ENCODE measurements around the gene MAP10.

MAP10 gene

DNA sequence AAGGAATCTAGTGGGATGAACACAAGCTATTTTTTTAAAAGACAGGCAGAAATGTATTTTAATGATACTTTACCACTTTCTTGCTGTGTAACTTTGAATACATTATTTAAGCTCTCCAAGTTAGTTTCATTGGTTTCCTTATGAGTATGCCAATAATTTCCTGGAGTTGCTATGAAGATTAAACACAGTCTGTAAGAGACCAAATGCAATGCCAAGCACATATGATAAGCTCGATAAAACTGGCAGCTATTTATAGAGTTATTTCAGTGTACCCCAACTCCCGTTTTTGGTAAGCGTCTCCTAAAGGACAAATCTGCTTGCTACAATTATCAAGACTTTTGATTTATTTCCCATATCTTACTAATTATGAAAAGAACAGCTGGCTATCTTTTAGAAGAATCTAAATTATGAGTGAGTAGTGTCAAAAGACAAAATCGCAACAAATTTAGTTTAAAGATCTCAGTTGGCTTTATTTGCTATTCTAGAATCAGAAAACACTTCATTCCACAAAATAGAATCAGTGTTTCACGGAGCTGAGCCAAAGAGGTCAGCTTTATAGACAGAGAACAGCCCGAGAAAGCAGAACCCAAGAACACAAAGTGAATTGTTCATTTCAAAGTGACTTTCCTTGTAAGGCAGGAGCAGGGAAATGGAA lies 7.2 kb upstream of the MAP10 start:
- no peak for DNase-seq

DNA sequence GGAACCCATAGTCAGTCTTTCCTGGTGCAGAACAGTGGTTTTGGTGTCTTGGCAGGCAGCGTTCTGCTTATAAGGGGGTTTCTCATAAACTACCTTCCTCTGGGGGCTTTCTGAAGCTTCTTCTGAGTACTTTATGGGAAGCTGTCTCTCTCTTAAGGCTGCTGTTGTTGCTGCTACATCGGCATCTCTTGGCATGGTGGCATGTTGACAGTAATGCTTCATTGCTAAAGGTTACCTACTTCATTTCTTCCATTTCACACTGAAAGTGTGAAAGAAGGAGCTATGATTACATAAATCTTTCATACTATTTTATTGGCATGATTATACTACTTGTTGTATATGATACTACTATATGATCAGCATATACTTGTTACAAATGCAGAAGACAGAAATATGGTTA lies 6.3 kb upstream of the MAP10 start:
- DNase-seq, result no peak

DNA sequence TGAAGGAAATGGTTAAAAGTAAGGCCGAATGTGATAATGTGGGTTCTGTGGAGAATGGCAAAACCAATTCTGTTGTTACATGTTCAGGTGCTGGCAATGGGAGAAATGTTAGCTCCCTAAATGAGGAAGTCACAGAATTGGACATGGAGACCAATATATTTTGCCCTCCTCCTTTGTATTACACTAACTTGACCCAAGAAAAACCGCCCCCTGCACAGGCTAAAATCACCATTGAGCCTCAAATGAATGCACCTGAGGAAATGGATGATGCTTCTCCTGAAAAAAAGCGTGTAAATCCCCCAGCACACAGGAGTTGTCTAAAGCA lies 932 bp downstream of the MAP10 start:
- DNase-seq, result no peak

DNA sequence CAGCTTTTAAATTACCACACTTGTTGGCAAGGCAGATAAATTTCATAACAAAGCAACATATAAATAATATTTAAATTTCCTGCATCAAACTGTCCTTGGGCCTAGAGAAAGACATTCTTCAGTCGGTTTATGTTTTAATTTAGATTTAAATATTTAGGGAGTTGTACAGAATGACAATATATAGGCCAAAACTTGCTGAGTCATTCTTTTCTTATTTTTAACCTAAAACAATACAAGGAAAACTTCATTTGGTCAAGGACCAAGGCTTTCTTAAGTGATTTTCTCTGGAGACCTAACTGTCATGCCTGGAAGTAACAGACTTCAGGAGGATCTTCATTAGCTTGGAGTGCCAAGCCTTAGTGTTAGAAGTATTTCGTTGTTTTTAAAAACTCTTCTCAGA lies 5.6 kb downstream of the MAP10 start:
- no peak for DNase-seq

DNA sequence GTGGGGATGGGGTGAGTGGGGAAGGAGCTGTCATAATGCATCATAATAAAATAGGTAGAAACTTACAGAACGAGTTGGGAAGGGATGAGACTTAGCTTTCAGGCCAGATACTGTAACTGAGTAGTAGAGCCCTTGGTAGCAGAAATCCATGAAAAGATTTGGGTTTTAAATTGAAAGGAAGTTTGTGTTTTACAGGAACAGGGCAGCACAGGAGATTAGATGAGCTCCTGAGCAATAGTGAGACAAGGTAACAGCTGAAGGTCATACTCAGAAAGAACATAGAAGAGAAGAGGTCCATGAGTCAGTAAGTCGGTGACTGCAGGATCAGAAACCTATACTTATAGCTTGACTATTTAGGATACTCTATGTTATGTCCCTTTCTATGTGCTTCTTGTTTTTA lies 7.3 kb downstream of the MAP10 start:
- DNase-seq, result no peak

DNA sequence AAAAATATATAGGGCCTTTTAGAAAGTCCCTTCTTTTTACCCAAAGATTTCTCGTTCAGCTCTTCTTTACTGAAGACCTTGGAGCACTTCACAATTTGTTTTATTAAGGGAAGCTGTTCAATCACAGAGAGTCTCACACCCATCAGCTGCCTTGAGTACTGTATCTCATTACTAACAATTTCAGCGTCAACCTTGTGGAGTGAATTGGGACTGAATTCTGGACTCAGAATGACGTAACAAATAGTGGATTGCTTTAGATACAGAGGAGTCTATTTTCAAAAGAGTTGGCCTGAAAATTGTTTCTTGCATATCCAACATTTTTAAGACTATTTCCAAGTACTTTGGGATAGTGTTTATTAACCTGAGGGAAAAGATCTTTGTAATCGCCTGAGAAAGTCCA lies 7.9 kb downstream of the MAP10 start:
- DNase-seq, result no peak

DNA sequence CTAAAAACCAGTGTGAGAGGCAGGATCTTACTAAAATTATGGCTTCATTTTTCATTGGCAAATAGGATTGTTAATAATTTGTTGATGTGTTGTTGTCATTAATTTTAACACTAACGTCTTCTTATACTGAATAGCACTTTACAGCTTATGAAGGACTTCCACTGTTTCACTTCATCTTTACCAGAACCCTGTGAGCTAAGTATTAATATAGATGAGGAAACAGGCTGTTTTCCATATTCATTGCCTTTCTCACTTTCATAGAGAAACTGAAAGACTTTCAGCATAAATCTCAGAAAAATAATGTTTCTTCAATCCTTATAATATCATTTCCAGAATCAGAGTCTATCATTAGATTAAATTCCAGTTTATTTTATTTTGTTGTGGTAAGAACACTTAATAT lies 8.5 kb downstream of the MAP10 start:
- no peak for DNase-seq

DNA sequence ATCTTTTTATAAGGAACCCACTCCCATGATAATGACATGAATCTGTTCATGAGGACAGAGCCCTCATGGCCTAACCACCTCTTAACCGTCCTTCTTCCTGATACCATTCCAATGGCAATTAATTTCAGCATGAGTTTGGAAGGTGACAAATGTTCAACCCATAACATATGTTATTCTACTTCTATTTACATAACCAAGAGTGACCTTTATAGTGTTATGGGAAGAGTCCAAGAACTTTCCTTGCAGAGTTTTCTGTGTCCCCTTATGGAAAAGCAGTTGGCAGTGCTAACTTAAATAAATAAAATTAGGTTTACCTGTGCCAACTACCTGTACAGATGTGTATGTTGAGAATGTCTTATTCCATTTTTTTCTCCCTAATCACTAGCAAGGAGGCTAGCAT lies 11.1 kb downstream of the MAP10 start:
- DNase-seq, result no peak

DNA sequence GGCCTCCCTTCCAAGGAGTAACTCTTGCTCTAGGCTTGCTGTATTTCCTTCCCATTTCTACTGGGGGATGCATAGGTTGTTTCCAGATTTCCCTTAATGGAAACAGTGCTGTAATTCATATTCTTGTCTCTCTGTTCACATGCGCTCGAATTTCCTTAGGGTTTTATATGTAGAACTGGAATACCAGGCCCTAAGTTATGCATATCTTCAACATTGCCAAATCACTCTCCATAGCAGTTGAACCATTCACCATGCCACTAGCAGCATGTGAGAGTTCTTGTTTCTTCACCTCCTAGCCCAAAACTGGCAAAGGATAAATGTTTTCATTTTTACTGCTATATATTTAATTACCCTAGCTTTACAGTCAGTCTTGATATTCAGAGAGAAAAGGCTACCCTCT lies 12.8 kb downstream of the MAP10 start:
- DNase-seq, result no peak

DNA sequence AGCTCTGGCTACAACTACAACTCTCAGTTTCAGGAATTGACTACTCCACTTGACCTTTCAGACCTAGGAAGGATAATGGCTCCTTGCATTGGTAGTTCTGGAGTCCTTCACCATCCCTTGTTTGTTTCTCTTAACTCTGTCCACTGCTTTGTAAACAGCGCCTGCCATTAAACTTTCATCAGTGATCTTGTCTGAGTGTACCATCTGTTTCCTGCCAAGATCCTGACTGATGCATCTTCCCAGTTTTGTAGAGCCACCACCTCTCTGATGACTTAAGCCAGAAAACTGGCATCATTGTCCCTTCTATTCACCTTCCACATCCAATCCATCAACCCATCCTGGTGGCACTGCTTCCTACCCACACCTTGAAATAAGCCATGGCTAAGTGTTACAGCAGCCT lies 15.2 kb downstream of the MAP10 start:
- DNase-seq, result no peak

DNA sequence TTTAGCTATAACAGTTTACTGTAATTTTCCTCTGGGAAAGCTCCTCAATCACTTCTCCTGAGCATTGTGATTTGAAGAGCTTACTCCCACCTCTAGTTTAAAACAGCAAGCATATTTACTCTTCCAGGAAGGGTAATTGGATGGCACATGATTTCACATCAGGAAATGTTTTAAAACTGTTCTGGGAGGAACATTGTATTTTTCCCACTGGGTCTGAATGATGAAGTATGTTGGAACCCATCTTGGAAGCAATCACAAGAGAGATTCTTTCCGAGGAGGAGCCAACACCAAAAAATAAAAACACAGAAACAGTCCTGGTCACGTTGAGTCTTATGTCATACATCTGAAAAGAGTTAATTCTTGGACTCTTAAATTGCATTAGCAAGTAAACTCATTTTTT lies 17.3 kb downstream of the MAP10 start:
- DNase-seq, result no peak

DNA sequence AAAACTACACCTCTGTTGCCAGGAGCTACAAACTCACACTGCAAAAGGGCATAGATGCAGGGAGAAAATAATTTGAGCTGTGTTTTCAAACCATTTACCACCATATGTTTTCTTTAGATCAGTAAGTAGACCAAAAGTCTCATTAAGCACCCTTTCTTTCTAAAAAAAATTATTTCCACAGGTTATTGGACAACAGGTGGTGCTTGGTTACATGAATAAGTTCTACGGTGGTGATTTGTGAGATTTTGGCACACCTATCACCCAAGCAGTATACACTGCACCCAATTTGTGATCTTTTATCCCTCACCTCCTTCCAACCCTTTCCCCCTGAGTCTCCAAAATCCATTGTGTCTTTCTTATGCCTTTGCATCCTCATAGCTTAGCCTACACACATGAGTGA lies 21.1 kb downstream of the MAP10 start:
- DNase-seq, result no peak

DNA sequence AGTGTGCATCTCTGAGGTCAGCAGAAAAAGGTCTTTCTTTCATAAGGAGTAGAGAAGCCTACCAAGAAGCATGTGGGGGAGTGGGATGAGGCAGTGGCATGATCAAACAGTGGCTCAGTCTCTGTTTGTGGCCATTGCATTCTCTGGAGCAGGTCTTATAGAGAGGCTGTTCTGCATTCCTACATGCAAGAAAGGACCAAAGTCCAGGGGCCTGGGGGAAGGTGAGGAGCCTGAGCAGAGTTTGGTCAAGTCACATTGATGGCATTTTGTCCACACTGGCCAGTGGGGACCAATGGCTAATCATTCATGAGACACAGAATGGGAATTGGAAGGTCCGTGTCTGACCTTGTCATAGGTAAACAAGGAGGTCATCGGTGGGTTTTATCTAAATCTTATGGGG lies 25.4 kb downstream of the MAP10 start:
- no peak for DNase-seq

DNA sequence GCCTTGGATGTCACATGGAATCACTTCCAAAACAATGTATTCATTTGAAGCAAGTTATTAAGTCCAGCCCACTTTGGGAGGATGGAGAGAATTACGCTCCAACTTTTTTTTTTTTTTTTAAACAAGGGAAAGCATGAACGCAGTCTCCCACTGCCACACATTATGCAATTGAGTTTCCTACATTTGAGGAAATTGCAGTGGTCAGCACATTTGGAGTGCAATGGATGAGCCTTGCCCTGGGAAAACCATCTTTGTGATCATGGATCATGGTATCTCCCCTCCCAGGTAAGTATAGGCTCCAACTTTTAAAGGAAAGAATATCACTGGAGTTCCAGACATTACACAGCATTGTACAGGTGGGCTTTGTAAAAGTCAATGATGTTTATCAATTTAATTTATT lies 26.7 kb downstream of the MAP10 start:
- no peak for DNase-seq

DNA sequence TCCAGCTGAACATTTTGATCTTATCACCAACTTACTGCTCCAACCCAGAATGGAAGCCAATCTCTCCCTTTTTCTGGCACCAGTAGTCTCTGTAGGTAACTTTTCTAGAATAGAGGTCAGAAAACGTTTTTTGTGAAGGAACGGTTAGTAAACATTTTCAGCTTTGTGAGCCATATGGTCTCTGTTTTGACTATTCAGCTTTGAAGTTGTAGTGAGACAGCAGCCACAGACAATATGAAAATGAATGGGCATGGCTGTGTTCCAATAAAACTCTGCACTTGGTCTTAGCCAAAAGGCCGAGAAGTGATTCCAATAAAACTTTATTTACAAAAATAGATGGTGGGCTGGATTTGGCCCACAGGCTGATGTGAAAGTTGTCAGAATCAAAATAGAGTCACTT lies 28.9 kb downstream of the MAP10 start:
- no peak for DNase-seq

DNA sequence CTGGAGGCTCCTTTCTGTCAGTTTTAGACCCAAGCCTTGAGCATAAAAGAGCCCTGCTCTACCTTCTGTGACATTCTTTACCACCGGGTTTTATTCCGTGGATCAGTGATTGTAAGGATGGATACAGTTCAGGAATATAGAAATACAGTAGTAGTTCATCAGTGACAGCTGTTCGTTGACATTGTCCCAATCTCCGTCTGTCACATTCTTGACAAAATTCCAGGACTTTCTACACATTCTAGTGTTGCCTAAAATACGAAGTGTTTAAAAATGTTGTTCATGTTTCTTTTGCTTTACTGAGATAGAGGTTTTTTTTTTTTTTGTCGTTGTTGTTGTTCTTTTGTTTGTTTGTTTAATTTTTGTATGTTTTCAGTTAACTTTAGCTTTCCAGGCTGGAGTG lies 29.9 kb downstream of the MAP10 start:
- DNase-seq, result no peak

DNA sequence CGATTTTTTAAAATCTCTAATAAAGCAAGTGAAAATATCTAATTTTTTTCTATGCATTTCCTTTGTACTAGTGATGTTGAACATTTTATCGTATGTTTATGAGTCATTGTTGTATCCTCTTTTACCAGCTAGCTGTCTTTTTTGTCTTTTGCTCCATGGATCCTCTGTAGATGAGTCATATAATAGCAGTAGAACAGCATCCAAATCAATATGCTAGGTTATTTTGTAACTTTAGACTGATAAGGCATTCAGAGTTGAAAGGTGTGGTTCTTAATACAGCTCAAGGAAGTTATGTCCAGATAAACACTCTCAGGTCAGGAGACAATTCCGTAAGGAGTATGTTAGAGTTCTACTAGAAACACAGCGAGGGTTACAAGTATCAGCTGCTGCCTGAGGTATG lies 31.9 kb downstream of the MAP10 start:
- DNase-seq, result no peak

DNA sequence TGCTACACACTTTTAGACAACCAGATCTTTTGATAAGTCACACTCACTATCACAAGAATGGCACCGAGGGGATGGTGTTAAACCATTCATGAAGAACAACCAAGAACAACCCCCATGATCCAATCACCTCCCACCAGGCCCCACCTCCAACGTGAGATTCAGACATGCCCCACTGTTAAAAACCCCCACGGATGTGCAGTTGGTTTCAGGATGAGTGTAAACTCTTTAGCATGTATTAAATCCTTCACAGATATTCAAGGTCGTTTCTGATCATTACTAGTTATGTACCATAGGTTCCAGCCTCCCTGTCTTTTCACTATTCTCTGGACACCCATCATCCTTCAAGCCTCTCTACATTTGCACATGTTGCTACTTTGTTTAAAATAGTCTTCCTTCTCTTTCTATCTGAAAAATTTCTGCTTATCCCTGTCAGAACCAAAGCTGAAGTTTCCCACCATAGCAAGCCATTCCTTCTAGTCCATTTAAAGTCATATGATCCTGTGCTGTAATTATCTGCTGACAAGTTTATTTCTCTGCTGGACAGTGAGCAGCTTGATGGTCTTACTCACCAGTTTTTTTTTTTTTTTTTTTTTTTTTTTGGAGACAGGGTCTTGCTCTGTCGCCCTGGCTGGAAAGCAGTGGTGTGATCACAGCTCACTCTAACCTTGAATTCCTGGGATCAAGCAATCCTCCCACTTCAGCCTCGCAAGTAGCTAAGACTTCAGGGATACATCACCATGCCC lies 36.8 kb downstream of the MAP10 start:
- DNase-seq, result no peak

DNA sequence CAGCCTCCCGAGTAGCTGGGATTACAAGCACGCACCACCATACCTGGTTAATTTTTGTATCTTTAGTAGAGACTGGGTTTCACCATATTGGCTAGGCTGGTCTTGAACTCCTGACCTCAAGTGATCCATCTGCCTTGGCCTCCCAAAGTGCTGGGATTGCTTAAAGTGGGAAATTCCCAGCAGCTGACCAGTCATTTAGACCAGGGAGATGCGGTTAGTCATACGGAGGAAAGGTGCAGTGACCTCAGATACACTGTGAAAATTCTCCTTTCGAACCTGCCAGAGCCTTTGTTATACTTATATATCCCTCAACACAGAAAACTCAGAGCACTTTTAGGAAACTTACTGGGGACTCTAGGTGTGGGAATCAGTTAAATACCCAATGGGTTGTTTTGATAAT lies 39.6 kb downstream of the MAP10 start:
- no peak for DNase-seq

DNA sequence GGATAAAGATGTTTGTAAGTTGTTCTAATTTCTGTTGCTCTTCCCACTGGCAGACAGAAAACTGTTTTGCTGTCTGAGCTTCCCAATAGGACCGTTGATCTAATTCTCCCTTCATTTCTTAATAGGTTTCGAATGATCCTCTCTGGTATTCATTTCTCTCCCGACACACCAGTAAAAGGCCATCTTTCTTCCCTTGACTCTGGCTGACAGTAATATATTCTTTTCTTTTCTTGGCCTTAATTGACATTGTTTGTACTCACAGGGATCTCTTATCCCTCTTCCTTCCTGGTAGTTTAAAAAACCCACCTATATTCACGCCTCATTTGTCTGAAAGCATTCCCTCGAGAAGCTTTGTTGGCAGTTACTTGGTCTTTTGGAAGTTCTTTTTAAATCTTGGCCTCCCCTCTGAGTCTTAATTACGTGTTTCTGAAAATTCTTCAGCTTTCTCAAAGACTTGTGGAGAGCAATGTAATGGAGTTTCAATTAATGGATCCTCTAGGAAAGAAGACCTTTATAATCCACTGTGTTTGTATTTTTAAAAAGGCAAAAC lies 40.3 kb downstream of the MAP10 start:
- DNase-seq, result no peak

DNA sequence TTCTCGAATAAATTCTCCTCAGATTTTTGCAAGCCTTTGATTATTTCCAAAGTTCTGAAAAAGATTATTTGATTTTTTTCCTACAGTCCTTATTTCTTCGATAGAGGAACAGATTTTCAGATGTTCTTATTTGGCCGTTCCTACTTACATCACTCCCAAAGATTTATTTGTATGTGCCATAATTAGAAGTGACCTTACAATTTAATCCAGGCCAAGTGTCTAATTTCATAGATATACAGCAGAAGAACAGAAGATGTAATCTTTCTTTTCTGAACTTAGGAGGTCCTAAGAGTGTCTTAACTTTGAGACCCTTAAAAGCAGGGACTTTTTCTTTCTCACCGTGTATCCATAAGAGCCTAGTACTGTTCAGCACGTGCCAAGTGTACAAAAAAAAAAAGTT lies 46.3 kb downstream of the MAP10 start:
- no peak for DNase-seq

DNA sequence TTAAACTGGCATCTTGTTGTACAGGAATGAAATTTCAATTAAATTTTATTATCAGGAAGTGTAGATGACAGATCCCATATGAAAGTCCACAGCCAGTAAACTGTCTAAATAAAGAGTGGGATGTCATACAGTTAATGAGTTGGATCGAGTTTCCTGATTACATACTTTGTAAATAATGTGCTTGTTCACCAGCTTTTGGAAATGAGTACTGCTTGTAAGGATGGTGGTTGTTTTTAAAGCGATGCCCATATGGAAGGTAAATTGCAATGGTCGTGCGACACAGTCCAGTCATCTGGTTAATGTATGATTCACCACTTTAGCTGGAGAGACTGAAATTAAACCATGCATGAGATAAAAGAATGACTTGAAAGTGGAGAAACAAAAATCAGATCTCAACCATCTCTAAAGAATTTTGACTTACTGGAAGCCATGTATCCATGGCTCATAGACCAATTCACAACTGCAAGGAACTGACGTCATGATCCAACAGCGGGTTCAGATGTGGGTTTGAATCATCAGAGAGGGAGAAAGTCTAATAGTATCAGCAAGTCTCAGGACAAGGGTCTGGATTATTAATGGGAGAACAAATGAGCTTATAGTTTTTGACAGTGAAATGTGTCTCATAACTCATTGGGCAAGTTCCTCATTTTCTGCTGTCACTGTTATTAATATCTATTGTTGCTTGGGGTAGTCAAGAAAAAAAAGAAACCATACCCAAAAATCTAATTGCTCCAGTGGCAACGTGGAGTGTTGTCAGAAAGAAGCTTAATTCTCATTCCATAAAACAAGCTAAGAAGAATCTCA lies 49.0 kb downstream of the MAP10 start:
- no peak for DNase-seq

DNA sequence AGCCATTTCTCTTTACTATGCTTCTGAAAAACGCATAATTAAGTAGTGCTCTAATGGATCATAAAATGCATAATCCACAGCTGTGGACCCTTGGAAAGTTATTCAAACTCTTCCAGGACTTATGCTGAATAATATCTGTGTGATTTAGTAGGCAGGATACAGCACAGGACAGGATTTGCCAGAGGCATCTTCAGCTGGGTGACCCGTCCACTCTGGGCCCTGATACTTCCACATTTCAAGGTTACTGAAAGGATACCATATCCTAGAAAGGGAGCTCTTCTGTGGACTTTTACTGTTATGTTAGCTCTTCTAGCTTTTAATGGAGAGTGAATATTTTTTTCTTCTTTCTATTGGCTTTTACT lies 49.6 kb downstream of the MAP10 start:
- no peak for DNase-seq

DNA sequence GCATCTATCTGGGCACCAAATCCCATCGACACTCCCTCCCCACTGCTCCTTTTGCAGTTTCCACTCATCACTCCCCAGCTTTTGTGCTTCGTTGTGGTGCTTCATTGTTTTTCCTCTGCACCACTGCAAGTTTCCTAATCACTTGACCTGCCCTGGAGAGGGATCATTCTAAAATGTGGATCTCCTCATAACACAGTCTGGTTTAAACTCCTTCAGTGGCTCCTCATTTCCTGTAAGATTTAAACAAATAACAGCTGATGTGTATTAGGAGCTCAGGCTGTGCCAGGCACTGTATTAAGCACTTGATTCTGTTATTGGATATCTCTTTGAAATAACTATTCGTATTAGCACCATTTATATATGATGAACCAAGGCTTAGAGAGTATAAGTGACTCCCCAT lies 51.3 kb downstream of the MAP10 start:
- no peak for DNase-seq

All from midbrain (tissue), 1 donor.